ENCODE measurements around the gene TMEM80. TPM values are rescaled to one million over a fixed set of nuclear protein-coding genes. Genes with fewer than 3 reads are reported as not detected.

The TMEM80 gene
- total and polyA plus RNA-seq, 2 donors (not counting 3 experiments of a cell fraction or from before 2014, with no cell fraction given) = 21.2 to 26.6 TPM

GRCh38 chr11:702462-703461 is 7.1 kb downstream of the TMEM80 start:
- no peak for FAIRE-seq
- Histone ChIP-seq H3K9me1 (replicated peaks; ENCODE audit: control insufficient read depth, extremely low read depth, insufficient read depth, low read length) (no peaks in the 10 kb centered on the region), H4K20me1 (replicated peaks; ENCODE audit: control insufficient read depth, extremely low read depth, insufficient read depth, low read length) (no peaks in the 10 kb centered on the region), H2AFZ (ENCODE audit: low read depth, low read length) (no peak overlapping the region), H3K4me2 (ENCODE audit: insufficient read depth, low read length) (no peak overlapping the region), H3K79me2 (ENCODE audit: control insufficient read depth, insufficient read depth, low read length) (peaks cover 3% of the 10 kb centered on the region), H3K27me3 (ENCODE audit: control insufficient read depth in 2 of 2, insufficient read depth in 2 of 2, low read length in 2 of 2) (no peaks in the 10 kb centered on the region), H3K4me3 (replicated peaks in 1 of 3; ENCODE audit: insufficient read depth in 1 of 3, low read depth in 1 of 3, low read length in 3 of 3) (no peak overlapping the region), H3K4me1 (ENCODE audit: control insufficient read depth, extremely low read depth, insufficient read depth, low read length) (peaks cover 5% of the 10 kb centered on the region), H3K27ac (ENCODE audit: insufficient read depth, low read depth, low read length) (no peak overlapping the region), H3K9ac (replicated peaks; ENCODE audit: extremely low read depth, insufficient read depth, low read length) (no peak overlapping the region), H3K36me3 (ENCODE audit: control insufficient read depth in 2 of 2, extremely low read depth in 1 of 2, insufficient read depth in 2 of 2, low read length in 2 of 2) (no peaks in the 10 kb centered on the region), H3K9me3 (replicated peaks; ENCODE audit: control insufficient read depth, insufficient read depth, low read length) (no peaks in the 10 kb centered on the region)
- ChIA-PET POLR2A (no interaction called here), CTCF (interaction anchor here (1.5 to 1.8 kb wide), 2 partner anchors 20 to 23 kb away, joined by 4 to 10 read pairs; no protein-coding TSS in a partner anchor)
- intact Hi-C loops (cut with micrococcal nuclease) = no loop called here
- BruUV-seq (replicated peaks) = no TSS peak
- DNase-seq (ENCODE audit: low read depth, low spot score) = no peak
- no peak for TF ChIP-seq MAX (IDR thresholded peaks at IDR 0.05; ENCODE audit: insufficient read depth, insufficient read length)
- TF ChIP-seq JUN (IDR thresholded peaks at IDR 0.05; ENCODE audit: borderline replicate concordance, insufficient read depth, insufficient read length, low read depth) = no peak
- TF ChIP-seq EZH2 (IDR thresholded peaks at IDR 0.05; ENCODE audit: borderline replicate concordance, low read depth, low read length, severe bottlenecking) = no peak
- TF ChIP-seq FOS (IDR thresholded peaks at IDR 0.05; ENCODE audit: borderline replicate concordance, insufficient read depth, low read length) = no peak
- no peak for TF ChIP-seq POLR2A (IDR thresholded peaks at IDR 0.05; ENCODE audit: low read depth, low read length)
- no peak for TF ChIP-seq POLR2AphosphoS5 (IDR thresholded peaks at IDR 0.05; ENCODE audit: insufficient read depth, low read depth, low read length)
- TF ChIP-seq CTCF (IDR thresholded peaks at IDR 0.05; ENCODE audit: extremely low read depth in 1 of 2, insufficient read depth in 1 of 2, low read depth in 1 of 2, low read length in 2 of 2) = no peak
- no peak for TF ChIP-seq GATA2 (IDR thresholded peaks at IDR 0.05; ENCODE audit: insufficient read depth, insufficient read length, low read depth, low read length)
- TF ChIP-seq MYC (IDR thresholded peaks at IDR 0.05; ENCODE audit: low read depth, low read length) = no peak
- dilution Hi-C loops (cut with MboI; ENCODE audit: extremely low pct_ligation_motif_present, low sequenced_read_pairs) = no loop called here

All from endothelial cell of umbilical vein (primary cell).